ENCODE results near the gene CPEB1. TPM values are rescaled to one million over a fixed set of nuclear protein-coding genes. Genes with fewer than 3 reads are reported as not detected.

Gene CPEB1
- 2.8 to 3.9 TPM (median 3.0 TPM) in 5 replicates for total RNA-seq (2022; extraction: Qiagen RNA extraction; ENCODE audit: low read depth)

DNA sequence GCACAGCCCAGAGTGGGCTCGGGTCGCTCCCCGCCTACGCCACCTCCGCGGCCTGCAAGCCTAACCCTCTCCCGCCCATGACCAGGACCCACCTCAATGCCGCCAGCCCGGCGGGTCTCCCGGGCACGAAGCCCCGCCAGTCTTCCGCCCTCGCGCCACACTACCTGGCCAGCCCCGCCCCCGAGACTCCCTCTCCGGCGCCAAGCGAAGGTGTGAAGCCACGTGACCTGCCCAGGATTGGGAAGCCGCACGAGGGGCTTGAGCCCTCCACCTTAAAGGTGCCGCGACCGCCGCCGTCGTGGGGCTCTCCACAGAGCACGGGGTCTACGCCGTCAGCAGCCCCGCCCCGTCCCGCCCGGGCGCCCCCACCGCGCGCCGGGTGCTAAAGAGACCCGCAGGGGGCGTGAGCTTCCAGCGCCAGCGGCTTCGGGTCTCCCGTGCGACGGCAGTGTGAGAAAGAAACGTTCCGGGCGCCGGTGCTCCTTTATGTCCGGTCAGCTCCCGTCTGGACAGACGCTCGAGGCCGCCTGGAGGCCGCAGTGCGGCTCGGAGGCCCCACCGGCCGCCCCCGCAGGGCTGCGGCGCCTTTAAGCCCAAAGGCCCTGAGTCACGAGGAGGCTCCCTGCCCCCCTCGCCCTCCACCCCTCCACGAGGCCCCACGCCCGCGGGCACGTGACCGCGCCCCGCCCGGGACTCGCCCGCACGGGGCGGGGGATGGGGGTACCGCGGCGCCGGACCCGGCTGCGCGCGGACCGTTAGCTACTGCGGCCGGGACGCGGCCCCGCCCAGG, at the start of gene CPEB1:
CPEB1 (minus strand) TSS at position 319 of the 790 bp plus-strand sequence. CDS start 18,904 bp downstream, outside the sequence.

DNA sequence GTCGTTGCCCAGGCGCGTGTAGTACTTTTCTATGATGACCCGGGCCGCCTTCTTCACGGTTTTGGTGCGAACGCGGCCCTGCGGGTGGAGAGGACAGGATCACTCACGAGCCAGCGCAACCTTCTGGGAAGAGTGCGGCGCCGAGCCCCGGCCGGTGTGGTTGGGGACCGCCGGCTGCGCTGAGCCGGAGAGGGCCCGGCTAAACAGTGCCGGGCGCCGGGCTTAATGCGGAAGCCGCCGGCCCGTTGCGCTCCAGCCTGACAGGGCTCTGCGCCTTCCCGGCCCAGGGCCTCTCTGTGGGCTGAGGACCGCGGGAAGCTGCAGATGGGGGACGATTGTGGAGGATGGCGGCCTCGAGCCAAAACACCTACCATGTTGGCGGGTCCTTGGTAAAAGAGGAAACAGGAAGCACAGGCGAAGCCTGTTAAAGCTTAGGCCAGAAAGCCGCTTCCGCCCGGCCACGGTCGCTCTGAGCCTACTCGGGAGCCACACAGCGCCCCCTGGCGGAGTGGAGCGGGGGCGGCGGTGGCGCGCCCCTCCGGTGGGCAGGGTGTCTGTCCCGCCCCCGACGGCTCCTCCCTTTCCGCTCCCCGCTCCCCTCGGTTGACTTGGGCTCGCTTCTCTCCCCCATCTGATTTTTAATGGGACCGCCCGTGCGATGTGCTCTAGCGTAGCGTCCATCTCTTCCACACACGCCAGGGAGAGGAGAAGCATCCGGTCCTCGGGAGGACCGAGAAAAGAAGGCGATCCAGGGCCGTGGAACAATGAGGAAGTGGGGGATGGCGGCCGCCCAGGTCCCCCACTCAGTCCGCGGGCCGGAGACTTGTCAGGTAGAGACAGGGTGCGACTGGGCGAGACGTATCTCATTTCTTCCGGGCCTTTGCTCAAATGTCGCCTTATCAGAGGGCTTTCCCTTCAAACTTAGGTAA, 106.8 kb downstream of the CPEB1 start, which contains the start of gene RPS17:
RPS17 (minus strand) TSS at position 403 of the 929 bp plus-strand sequence; CDS start at position 374, 29 bp downstream.

Other genes with a start within 250 kb of the CPEB1 start
- gene GOLGA6L9, start 217.5 kb downstream of the CPEB1 start, total RNA-seq (2022; extraction: Qiagen RNA extraction; ENCODE audit: low read depth), result 2.5 to 3.1 TPM (median 2.9 TPM) in 5 replicates
- gene RPS17, start 106.9 kb downstream of the CPEB1 start, total RNA-seq (2022; extraction: Qiagen RNA extraction; ENCODE audit: low read depth), result 3,606 to 4,917 TPM (median 3,986 TPM) in 5 replicates
- gene AP3B2, start 62.5 kb upstream of the CPEB1 start, total RNA-seq (2022; extraction: Qiagen RNA extraction; ENCODE audit: low read depth), result 0.41 to 1.7 TPM (median 0.88 TPM) in 5 replicates
- gene FSD2, start 158.7 kb upstream of the CPEB1 start, total RNA-seq (2022; extraction: Qiagen RNA extraction; ENCODE audit: low read depth), result 0.13 TPM in 1 of 5 replicates, not detected in the others
- 6.2 to 7.6 TPM (median 6.5 TPM) in 5 replicates for gene WHAMM, start 162.3 kb upstream of the CPEB1 start, total RNA-seq (2022; extraction: Qiagen RNA extraction; ENCODE audit: low read depth)

Measured in A549 treated with ZK216348 at 1 μM for 4 hours (cell line).